Prostate gland (tissue), 2 donors: ENCODE results near the gene UGT2B17. TPM values are rescaled to one million over a fixed set of nuclear protein-coding genes. Genes with fewer than 3 reads are reported as not detected.

ENCODE experiments used
- DNase-seq: peaks from one replicate; pipeline ENCODE4 v3.0.0-alpha.2; 2019; ENCODE audit warnings: low spot score
- H3K27ac ChIP-seq, 2 donors: fragments of 200-600 bp; sonication (generic); 2 replicates each; pipeline ENCODE4 v1.5.1; 2017 to 2019
- H3K27me3 ChIP-seq: fragments of 200-600 bp; sonication (generic); replicated peaks from 2 replicates; pipeline ENCODE4 v1.5.1; 2019; ENCODE audit not compliant: insufficient read depth
- H3K36me3 ChIP-seq, 2 donors: fragments of 200-600 bp; sonication (generic); 1 replicate in 1 of 2; 2 replicates in 1 of 2; pipeline versions ENCODE4 v1.5.1 to v1.8.1; 2017 to 2019
- H3K4me1 ChIP-seq: fragments of 200-600 bp; sonication (generic); replicated peaks from 2 replicates; pipeline ENCODE4 v1.5.1; 2019
- H3K4me3 ChIP-seq, 2 donors: fragments of 200-600 bp; sonication (generic); 2 replicates each; pipeline ENCODE4 v1.5.1; 2017 to 2019
- H3K9me3 ChIP-seq: fragments of 200-600 bp; sonication (generic); 2 replicates; pipeline ENCODE4 v1.5.1; 2017
- POLR2A ChIP-seq: fragments of 450-650 bp; IDR thresholded peaks from one replicate; pipeline ENCODE4 v1.6.1; 2016; ENCODE audit warnings: antibody characterized with exemption, mild to moderate bottlenecking
- POLR2AphosphoS5 ChIP-seq: sonication (generic); formaldehyde crosslinking; IDR thresholded peaks from one replicate; pipeline ENCODE4 v1.6.1; 2017; ENCODE audit warnings: antibody characterized with exemption
- WGBS: methylation state at CpG from one replicate; pipeline ENCODE4 v1.1.5; 2018; 5-methylcytosine and 5-hydroxymethylcytosine counted together
- intact Hi-C: fragments of 100-400 bp; cut with DNase I; formaldehyde crosslinking; loops from one replicate; pipeline ENCODE4 v1.14.2; 2022
- total RNA-seq, 2 donors: library from RNA; depleted of rRNA; stranded (reverse); fragments of >200 nt; gene quantifications; one replicate each; pipeline ENCODE4 v1.1.0, GENCODE V29; 2016
- TF ChIP-seq, protein P1 (sequence below), 4 experiments: fragments of 200-600 bp in 2 of 4; fragments of 450-650 bp in 2 of 4; sonication (generic) in 2 of 4; IDR thresholded peaks; 1 replicate in 3 of 4; 2 replicates in 1 of 4; pipeline ENCODE4 v1.5.1; 2016 to 2019; ENCODE audit warnings: antibody characterized with exemption in 4 of 4, mild to moderate bottlenecking in 2 of 4, moderate library complexity in 2 of 4

Gene UGT2B17
- total RNA-seq, 2 donors from 2014 or later = 0.23 TPM; not detected in 1

DNA sequence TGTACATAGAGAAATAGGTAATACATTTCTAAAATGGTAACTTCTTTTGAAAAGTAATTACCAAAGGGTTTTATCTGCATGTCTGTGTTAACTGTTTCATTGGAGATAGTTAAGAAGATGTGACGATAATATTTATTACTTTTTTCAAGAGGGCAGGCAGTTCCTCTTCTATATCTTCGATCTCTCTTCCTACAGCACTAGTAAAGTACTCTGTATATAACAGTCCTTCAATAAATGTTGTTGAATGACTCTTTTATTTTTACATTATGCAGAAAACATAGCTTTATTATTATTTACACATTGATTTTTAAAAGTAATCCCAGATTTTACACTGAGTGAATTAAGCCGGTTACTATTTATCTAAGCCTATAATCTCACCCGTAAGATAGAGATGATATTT lies 77.1 kb downstream of the UGT2B17 start:
- intact Hi-C loops = loop anchor here (5.0 kb wide), 1 partner anchor 673 kb away; no protein-coding TSS in a partner anchor
- 31% methylated on average over 4 of the region's 4 CpGs for WGBS
- TF ChIP-seq, protein P1, sequence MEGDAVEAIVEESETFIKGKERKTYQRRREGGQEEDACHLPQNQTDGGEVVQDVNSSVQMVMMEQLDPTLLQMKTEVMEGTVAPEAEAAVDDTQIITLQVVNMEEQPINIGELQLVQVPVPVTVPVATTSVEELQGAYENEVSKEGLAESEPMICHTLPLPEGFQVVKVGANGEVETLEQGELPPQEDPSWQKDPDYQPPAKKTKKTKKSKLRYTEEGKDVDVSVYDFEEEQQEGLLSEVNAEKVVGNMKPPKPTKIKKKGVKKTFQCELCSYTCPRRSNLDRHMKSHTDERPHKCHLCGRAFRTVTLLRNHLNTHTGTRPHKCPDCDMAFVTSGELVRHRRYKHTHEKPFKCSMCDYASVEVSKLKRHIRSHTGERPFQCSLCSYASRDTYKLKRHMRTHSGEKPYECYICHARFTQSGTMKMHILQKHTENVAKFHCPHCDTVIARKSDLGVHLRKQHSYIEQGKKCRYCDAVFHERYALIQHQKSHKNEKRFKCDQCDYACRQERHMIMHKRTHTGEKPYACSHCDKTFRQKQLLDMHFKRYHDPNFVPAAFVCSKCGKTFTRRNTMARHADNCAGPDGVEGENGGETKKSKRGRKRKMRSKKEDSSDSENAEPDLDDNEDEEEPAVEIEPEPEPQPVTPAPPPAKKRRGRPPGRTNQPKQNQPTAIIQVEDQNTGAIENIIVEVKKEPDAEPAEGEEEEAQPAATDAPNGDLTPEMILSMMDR (IDR thresholded peaks at IDR 0.05) = no peak
- TF ChIP-seq POLR2AphosphoS5 (no peak), POLR2A (no peak)

GRCh38 chr4:68498413-68499007 lies 77.6 kb downstream of the UGT2B17 start:
- no peaks in the 10 kb centered on the region for H3K9me3 ChIP-seq
- no peaks in the 10 kb centered on the region for H3K27me3 ChIP-seq
- 17% methylated on average over 5 of the region's 5 CpGs for WGBS
- intact Hi-C loops = loop anchor here (5.0 kb wide), 1 partner anchor 674 kb away; no protein-coding TSS in a partner anchor
- H3K4me3 ChIP-seq = no peak overlapping the region
- TF ChIP-seq, protein P1 (IDR thresholded peaks at IDR 0.05) = peak in 3 of 4 experiments; percentile 71 to 81 (median 74)
- no peak for TF ChIP-seq POLR2A
- no peak for TF ChIP-seq POLR2AphosphoS5
- H3K27ac ChIP-seq = no peak overlapping the region
- H3K4me1 ChIP-seq = no peaks in the 10 kb centered on the region
- peak; percentile 44 for DNase-seq
- no peaks in the 10 kb centered on the region for H3K36me3 ChIP-seq

More for the DNA sequence above, 77.1 kb downstream of the UGT2B17 start:
- H3K4me3 ChIP-seq = no peak overlapping the region
- no peaks in the 10 kb centered on the region for H3K4me1 ChIP-seq
- no peak overlapping the region for H3K27ac ChIP-seq
- DNase-seq = no peak
- H3K9me3 ChIP-seq = no peaks in the 10 kb centered on the region
- no peaks in the 10 kb centered on the region for H3K36me3 ChIP-seq
- H3K27me3 ChIP-seq = no peaks in the 10 kb centered on the region

DNA sequence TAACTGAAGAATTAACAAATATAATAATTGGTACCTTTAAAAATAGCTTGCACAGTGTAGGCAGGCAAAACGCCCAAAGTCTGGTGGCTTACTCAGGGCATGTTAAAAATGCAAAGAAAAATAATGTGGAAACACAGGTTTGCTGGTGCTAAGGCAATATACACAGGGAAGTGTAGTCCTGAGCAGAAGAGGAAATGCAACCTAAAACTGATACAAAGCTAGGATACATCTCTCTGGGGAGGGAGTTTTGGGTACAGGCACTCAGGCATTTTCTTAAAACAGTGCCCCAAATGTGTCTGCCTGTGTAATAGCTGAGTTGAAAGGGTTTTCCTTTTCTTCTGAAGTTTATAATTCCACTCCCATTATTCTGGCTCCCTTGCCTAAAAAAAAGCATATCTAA lies 81.4 kb downstream of the UGT2B17 start:
- no peaks in the 10 kb centered on the region for H3K4me1 ChIP-seq
- H3K36me3 ChIP-seq = no peaks in the 10 kb centered on the region
- no peak overlapping the region for H3K4me3 ChIP-seq
- H3K9me3 ChIP-seq = no peaks in the 10 kb centered on the region
- H3K27ac ChIP-seq = no peak overlapping the region
- DNase-seq = no peak
- TF ChIP-seq, protein P1 (IDR thresholded peaks at IDR 0.05) = no peak
- no peak for TF ChIP-seq POLR2A
- no peak for TF ChIP-seq POLR2AphosphoS5
- intact Hi-C loops = loop anchor here (5.0 kb wide), 1 partner anchor 678 kb away; no protein-coding TSS in a partner anchor
- H3K27me3 ChIP-seq = no peaks in the 10 kb centered on the region
- 17% methylated on average over 1 of the region's 1 CpG for WGBS

GRCh38 chr4:68490826-68491457 lies 85.2 kb downstream of the UGT2B17 start:
- H3K36me3 ChIP-seq = no peaks in the 10 kb centered on the region
- H3K4me1 ChIP-seq = no peaks in the 10 kb centered on the region
- no peak overlapping the region for H3K27ac ChIP-seq
- intact Hi-C loops = no loop called here
- H3K9me3 ChIP-seq = no peaks in the 10 kb centered on the region
- DNase-seq = no peak
- 93% methylated on average over 6 of the region's 6 CpGs for WGBS
- H3K4me3 ChIP-seq = no peak overlapping the region
- TF ChIP-seq, protein P1 (IDR thresholded peaks at IDR 0.05) = no peak
- TF ChIP-seq POLR2A (no peak), POLR2AphosphoS5 (no peak)
- no peaks in the 10 kb centered on the region for H3K27me3 ChIP-seq
